NCI-H1694 treated with DMSO at 0.1 percent for 48 hours (cell line): ENCODE data around the gene OR6J1.
"Not testable (repeated sequence)": the region's sequence is repeated elsewhere in the genome, so short reads cannot be mapped to it uniquely, and the experiment has no call there.

Experiments used
- DNase-seq: peaks from one replicate; lab custom pipeline; 2025; lab: John Stamatoyannopoulos, UW

OR6J1 gene

DNA sequence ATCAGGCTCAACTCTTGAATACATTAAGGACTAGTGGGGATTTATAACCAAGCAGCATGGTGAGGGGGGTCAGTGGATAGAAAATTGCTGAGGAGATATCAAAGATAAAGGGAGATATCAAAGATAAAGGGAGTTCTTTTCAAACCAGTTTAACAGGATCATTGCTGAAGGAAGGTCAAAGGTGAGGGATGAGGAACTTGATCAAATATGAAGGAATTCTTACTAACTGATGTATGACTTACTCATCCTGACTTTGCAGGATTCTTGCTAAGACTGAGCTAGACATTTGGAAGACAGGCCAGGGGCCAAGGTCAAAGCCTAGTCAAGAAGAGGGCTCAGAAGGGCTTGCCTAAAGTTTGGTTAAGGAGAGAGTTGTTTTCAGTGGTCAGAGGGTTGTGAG is 41.3 kb downstream of the OR6J1 start:
- no peak for DNase-seq

DNA sequence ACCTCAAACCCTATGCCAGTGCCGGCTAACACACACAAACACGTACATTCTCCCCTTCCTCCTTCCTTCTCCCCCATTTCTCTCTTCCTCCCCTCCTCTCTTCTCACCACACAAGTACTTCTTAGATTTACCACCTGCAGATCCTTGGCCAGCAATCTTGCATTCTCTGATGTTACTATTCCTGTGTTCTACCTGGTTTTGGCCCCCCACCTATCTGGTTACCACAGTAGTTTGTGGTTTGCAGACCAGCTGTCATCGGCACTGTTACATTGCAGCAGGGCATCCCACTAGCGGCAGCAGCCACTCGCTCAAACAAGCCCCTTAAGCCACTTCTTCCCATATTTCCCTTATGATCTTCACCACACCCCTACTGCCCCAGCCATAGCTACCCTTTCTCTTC is 42.2 kb downstream of the OR6J1 start:
- DNase-seq, result no peak

DNA sequence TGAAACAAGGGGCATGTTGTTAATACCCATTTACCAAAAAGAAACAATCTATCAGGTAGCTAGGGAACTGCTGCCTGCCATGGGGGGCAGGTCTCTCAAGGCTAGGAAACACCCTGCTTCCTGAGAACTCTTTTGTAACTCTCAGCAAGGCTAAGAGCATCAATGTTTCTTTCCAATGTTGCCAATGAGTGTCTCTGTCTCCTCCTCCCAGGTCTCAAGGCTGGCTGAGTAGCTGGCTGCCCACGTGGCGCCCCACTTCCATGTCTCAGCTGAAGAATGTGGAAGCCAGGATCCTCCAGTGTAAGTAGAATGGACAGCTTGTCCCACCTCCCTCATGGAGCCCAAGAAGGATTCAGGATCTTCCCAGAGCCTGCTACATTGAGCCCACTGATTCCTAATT is 42.7 kb downstream of the OR6J1 start:
- no peak for DNase-seq

DNA sequence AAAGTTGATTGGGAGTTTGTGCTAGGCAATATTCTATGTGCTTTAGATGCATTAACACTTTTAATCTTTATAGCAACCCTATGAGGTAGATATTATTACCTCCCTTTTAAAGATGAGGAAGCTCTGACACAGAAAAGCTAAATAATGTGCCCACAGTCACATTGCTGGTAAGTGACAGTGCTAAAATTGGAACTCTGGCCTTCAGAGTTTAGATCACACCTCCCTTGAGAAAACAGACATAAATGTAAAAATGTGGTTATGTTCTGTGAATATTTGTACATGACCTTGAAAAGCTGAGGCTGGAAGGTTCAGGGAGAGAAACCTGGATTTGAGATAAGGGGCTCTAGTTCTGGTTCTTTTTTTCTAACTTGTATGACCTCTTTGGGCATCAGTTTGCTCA is 44.1 kb downstream of the OR6J1 start:
- DNase-seq, result no peak

DNA sequence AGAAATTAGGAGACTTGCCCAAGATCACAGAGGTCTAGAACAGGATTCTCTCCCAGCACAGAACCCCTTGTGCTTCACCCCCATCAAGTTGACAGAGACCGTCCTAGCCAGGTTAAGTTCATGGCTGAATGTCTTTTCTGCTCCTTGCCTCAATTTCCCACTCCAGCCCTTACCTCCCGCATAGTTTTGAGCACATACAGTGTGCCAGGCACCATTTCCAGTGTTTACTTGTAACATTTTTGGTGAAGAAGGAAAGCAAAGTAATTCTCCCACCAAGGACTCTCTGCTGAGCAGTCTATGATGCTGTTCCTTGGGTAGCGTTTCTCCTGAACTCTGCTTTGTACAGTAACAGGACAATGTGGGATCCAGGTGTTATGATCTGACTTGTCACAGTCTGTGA is 44.8 kb downstream of the OR6J1 start:
- no peak for DNase-seq

DNA sequence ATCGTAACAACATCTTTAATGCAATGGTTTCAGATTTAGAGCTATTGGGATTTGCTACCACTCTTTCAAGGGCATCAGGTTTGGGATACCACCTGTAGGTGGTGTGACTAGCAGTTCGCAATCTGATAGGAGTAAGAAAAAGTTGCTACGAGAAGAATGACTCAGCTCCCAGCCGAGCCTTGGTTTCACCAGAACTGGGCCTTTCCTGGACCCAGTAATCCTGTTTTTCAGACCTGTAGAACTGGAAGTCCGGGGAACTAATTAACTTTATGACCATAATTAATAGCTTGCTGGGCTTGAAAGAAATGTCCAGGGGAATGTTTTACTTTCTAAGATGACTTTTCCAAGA is 45.3 kb downstream of the OR6J1 start:
- DNase-seq, result no peak

DNA sequence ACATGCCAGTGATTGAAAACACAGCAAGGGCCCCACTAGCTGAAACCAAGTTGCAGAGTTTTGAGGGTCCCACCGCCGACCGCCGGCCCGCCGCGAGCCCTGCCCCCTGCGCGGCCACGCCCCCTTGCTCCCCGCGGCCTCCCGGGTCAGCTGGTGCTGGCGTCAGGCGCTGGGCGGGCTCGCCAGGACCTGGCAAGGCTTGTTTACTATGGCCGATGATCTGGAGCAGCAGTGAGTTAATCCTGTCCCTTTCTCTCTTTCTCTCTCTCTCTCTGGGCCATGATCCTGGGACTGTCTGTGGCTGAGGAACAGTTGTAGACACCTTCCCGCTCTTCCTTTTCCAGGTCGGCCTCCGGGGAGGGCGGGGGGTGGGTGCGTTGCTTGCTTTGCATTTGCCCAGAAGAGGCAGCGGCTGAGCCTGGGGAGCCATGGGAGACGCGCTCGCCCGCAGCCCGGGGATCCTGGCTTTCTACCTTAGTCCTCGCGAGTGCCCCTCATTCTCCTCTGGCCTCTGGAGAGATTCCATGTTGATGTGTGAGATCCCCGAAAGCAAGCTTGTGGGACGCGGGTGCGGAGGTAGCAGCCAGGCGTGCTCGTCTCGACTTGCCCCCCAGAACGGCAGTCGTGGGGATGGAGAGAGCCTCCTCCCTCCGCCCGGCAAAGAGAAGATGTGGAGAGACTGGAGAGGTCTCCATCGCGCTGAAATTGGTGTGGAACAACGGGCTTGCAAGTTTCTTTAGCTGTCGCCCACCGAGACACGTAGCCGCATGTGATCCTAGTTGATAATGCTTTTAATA is 45.9 kb downstream of the OR6J1 start, which contains the start of gene ABHD4:
TSS of gene ABHD4 (plus strand) at position 202 of the 797 bp plus-strand sequence. CDS start at position 209, 7 bp downstream.
- DNase-seq, result peak; percentile 31

DNA sequence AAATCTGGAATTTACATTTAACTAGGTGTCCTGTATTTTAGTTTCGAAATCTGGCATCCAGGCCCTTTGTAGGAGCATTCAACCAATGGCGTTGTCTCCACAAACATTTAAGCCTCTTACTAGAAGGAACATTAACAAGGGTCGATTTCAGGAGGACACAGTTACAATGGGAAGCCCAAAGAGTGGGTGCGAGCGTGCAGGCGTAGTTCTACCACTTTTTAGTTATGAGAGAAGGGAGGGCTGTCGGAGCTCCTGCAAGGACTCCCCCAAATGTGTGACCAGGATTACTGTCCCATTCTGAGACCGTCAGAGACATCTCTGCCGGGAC is 46.4 kb downstream of the OR6J1 start:
- no peak for DNase-seq

DNA sequence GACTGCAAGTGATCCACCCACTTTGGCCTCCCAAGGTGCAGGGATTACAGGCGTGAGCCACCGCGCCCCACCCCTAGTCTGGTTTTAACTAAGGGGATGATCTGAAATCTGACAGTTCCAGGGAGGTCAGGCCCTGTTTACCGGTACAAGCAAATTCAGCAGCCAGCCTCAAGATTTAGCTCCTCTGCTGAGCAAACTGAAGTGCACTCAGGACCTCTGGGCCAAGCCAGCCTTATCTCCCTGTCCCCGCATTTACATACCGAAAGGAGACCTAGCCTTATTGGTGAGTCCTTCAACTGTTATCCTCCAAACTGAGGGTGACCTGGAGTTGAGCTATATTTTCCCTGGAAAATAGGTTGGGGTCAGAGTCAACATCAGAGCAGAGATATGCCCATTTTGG is 46.9 kb downstream of the OR6J1 start:
- DNase-seq, result no peak

DNA sequence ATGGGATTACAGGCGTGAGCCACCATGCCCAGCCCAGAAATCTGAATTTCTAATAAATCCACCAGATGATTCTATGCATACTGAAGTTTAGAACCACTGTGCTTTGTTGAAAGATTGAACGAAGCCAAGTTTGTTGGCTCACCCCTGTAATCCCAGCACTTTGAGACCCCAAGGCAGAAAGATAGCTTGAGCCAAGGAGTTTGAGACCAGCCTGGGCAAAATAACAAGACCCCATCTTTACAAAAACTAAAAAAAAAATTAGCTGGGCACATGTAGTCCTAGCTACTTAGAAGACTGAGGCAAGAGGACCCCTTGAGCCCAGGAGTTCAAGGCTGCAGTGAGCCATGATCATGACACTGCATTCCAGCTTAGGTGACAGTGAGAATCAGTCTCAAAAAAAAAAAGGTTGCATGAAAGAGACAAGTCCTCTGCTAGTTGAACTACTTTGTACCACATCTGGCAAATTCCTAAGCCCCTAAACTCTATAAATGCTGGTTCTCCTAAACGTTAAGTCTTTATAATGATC is 47.7 kb downstream of the OR6J1 start:
- DNase-seq, result no peak

DNA sequence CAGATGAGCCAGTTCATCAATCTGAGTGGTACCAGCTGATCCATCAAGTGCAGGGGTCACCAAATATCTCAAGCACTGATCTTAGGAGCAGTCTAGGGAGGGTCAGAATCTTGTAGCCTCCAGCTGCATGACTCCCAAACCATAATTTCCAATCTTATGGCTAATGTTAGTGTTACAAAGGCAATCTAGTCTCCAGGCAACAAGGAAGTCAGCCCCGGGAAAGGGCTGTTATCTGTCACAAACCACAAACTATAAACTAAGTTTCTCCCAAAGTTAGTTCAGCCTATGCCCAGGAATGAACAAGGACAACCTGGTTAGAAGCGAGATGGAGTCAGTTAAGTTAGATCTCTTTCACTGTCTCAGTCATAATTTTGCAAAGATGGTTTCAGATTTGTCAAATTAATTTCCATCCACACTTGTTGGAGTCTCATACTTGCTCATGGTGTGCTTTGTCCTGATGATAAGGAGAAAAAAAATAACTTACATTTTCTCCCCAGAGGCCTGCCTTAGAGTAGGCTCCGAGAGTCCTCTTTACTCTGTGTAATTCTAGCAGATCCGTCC is 49.9 kb downstream of the OR6J1 start:
- no peak for DNase-seq

DNA sequence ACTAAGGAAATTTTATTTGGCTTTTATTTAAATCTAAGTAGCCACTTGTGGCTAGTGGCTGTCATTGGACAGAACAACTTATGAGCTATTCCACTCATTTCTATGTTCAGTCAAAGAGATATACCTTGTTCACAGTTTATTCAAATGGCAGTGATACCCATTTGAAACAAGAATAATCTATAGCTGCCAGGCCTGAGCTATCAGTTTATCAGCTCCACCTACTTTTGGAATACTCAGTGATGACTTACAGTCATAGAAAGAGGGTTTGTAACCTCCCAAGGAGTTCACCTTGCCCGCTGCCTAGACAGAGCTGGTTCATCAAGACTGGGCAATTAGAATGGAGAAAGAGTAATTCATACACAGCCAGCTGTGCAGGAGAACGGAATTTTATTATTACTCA is 50.6 kb downstream of the OR6J1 start:
- no peak for DNase-seq

DNA sequence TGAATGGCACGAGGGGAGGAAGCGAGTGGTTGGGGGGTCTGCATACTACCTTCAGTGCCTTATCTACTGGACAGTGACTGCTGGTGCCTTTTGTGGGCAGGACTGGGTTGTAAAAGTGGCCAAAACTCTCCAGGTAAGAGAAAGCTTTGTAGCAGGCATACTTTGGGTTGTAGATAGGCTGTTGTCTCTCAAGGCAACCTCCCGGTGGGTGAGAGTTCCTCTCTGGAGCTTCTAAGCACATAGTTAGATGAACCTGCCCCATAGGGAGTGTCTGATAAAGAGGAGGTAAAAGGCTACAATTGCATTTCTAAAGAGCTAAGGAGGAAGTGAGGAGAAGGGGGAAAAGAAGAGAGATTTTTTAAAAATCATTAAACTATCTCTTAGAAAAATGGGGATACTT is 51.0 kb downstream of the OR6J1 start:
- DNase-seq, result no peak

DNA sequence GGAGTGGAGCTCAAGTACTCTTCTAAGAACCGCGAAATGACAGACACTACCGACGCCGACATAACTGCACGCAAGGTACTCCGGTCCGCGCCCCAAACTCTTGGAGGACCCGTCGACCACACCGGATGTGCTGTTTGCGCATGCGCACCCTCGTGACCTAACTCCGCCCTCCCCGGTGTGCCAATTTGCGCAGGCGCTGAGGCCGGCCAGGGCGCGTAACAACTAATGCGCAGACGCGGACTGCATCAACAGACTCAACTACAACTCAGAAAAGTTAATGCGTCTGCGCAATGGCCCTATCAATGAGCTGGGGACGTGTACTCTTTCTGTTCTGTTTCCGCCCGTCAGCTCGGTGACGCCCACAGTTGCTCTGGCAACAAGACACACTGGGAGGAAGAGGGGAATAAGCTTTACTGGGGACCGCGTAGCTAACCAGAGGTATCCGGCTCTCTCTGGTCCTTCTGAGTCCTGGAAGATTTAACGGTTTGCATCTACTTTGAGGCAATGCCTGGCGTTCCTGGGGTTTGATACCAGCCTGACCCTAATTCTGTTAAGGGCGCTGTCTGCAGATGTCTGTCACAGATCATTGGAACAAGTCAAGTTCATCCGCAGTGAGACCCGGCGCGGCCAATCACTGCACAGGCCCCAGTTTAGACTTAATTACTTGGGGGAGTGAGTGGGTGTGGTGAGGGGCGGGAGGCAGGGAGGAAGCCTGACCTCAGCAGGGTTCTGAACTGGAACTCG is 54.9 kb downstream of the OR6J1 start, which contains the start of gene DAD1:
TSS of gene DAD1 (minus strand) at position 129 of the 744 bp plus-strand sequence. CDS start at position 62, 67 bp downstream.
- peak; percentile 99 for DNase-seq

DNA sequence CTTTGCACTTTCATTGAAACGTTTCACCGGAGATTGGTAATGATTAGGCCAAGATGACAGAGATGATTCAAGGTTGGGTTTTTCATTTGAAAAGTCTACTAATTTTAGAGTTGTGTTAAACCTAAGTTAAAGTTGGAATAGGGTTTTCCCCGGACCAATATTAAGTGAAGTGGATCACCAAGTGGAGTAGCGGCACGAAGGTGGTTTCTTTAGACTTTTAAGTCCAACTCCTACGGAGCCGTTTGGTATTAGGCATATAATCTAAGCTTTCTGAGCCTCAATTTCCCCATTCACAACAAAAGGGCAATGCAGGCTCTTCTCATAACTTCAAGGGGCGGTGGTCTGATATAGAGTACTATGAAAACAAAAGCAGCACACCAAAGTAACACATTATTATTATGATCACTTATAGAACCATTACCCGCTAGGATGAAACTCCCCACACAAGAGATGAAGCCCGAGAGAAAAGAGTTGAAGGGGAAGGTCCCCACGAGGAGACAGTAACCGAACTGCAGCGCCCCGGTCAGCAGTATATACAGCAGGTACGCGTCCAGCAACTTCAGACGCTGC is 55.5 kb downstream of the OR6J1 start:
- no peak for DNase-seq

DNA sequence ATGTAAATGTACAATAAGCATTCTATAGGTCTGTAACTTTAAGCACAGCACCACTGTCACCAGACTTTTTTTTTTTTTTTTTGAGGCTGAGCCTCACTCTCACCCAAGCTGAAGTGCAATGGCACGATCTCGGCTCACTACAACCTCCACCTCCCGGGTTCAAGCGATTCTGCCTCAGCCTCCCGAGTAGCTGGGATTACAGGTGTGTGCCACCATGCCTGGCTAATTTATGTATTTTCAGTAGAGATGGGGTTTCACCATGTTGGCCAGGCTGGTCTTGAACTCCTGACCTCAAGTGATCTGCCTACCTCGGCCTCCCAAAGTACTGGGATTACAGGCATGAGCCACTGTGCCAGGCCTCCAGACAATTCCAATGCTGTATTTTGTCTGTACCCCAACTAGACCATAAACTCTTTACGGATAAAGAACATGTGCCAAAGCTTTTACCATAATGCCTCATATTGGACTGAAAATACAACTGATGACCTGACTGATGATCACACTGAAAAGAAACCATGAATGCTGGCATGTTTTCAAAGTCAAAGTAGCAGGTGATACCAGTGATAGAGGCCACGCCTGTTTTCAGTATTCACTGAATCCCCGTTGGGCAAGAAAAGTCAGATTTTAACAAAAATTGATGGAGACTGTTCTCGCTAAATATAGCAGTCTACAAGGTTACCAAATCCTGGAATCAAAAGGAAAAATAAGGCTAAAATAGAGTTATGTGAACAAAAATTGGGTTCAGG is 56.3 kb downstream of the OR6J1 start:
- DNase-seq, result not testable (repeated sequence)

DNA sequence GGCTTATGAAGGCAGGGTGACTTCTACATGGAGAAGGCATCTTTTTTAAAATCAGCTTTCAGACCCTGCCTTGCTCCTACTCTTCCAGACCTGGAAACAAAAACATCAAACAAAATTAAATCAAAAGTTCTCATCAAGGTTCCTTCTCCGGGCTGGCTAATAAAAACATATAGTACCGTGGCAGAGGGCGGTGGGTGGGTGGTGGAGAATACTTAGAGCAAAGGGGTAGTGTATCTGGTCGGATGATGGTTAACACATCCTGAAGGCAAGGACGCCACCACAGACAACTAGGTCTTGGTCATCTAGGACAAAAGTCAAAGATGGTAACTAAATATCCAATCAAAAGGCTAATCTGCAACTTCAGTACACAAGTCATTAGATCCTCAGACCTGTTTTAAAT is 56.9 kb downstream of the OR6J1 start:
- no peak for DNase-seq

DNA sequence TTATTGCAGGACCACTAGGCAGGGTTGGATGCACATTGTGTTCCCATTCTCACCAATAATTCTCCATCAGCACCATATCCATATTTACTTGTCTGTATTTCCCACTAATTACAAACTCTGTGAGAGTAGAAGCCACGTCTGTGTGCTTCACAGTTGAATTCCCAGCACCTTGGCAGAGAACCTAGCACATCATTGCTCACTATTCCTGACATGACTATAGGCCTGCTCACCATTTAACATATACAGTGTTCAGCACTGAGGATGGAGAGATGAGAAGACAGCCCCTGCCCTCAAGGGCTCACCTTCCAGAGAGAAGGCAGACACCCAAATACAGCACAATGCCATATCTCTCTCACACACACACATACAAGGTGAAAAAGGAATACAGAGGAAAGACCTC is 60.2 kb downstream of the OR6J1 start:
- no peak for DNase-seq
